KMS-11 (cell line): Measurements from ENCODE around the gene PLCE1.

ENCODE experiments used
- H2AFZ ChIP-seq: fragments of 200-600 bp; sonication (generic); 2 replicates; pipeline ENCODE4 v1.6.1; 2016; ENCODE audit warnings: antibody characterized with exemption, mixed run types, low read depth
- H3K27ac ChIP-seq: fragments of 200-600 bp; sonication (generic); 2 replicates; pipeline ENCODE4 v1.6.1; 2016; ENCODE audit warnings: mild to moderate bottlenecking, mixed run types
- H3K27me3 ChIP-seq: fragments of 200-600 bp; sonication (generic); 2 replicates; pipeline ENCODE4 v1.6.1; 2017; ENCODE audit warnings: mild to moderate bottlenecking, low read depth, mixed run types, moderate library complexity; ENCODE audit not compliant: insufficient read depth
- H3K36me3 ChIP-seq: fragments of 200-600 bp; sonication (generic); 2 replicates; pipeline ENCODE4 v1.6.1; 2017; ENCODE audit warnings: mild to moderate bottlenecking, mixed run types; ENCODE audit not compliant: insufficient read depth
- H3K4me1 ChIP-seq: fragments of 200-600 bp; sonication (generic); 2 replicates; pipeline ENCODE4 v1.6.1; 2016; ENCODE audit warnings: mild to moderate bottlenecking, low read depth, mixed run types; ENCODE audit not compliant: poor library complexity, severe bottlenecking
- H3K4me2 ChIP-seq: fragments of 200-600 bp; sonication (generic); 2 replicates; pipeline ENCODE4 v1.7.0; 2016; ENCODE audit warnings: mild to moderate bottlenecking, mixed run types
- H3K4me3 ChIP-seq: fragments of 200-600 bp; sonication (generic); IDR thresholded peaks from 2 replicates; pipeline ENCODE4 v1.6.1; 2017; ENCODE audit warnings: low read depth, low read length, mixed read lengths; ENCODE audit not compliant: insufficient read depth
- H3K79me2 ChIP-seq: fragments of 200-600 bp; sonication (generic); 2 replicates; pipeline ENCODE4 v1.6.1; 2016; ENCODE audit warnings: low read depth, mixed run types; ENCODE audit not compliant: insufficient read depth
- H3K9ac ChIP-seq: fragments of 200-600 bp; sonication (generic); 2 replicates; pipeline ENCODE4 v1.6.1; 2016; ENCODE audit warnings: mild to moderate bottlenecking, mixed run types
- H4K20me1 ChIP-seq: fragments of 200-600 bp; sonication (generic); 2 replicates; pipeline ENCODE4 v1.6.1; 2016; ENCODE audit warnings: mild to moderate bottlenecking, mixed run types; ENCODE audit not compliant: insufficient read depth
- CTCF ChIP-seq: fragments of 200-600 bp; sonication (generic); conservative IDR thresholded peaks from 2 replicates; pipeline ENCODE4 v1.6.1; 2017; ENCODE audit warnings: low read depth, mild to moderate bottlenecking, antibody characterized with exemption, low read length, moderate library complexity, mixed read lengths

The PLCE1 gene

DNA sequence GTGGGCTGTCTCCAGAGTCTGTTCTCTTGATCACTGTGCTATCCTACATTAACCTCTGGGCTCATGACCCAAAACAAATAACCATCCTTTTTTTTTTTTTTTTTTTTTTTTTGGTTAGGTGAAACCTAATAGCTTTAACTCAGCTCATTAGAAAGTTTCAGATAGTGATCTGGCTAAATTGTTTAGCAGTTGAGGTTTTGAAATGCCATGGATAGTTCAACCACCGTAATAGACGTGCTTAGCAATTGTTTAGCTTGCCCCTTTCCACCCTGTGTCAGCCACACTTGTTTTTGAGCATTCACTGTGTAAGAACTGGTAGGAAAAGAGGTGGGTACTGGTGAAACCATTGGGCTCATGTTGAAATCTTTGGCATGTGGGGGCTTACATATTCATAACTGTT lies 3.8 kb downstream of the PLCE1 start:
- H3K27ac ChIP-seq = no peak overlapping the region
- peaks cover 3% of the 10 kb centered on the region for H3K4me1 ChIP-seq
- H3K4me3 ChIP-seq = no peak overlapping the region
- H3K79me2 ChIP-seq = no peaks in the 10 kb centered on the region
- H2AFZ ChIP-seq = no peak overlapping the region
- H3K9ac ChIP-seq = no peak overlapping the region
- H3K27me3 ChIP-seq = no peaks in the 10 kb centered on the region
- no peak for TF ChIP-seq CTCF
- no peaks in the 10 kb centered on the region for H3K36me3 ChIP-seq
- H3K4me2 ChIP-seq = no peak overlapping the region
- no peaks in the 10 kb centered on the region for H4K20me1 ChIP-seq

- Histone ChIP-seq H2AFZ (no peak overlapping the region), H3K4me3 (no peak overlapping the region), H3K9ac (no peak overlapping the region), H3K79me2 (no peaks in the 10 kb centered on the region), H3K4me2 (no peak overlapping the region), H3K27ac (no peak overlapping the region), H3K27me3 (no peaks in the 10 kb centered on the region), H3K4me1 (no peaks in the 10 kb centered on the region), H3K36me3 (no peaks in the 10 kb centered on the region), H4K20me1 (no peaks in the 10 kb centered on the region)
- TF ChIP-seq CTCF = no peak
These were observed 5.7 kb downstream of the PLCE1 start for GRCh38 chr10:93999401-93999851.

GRCh38 chr10:94000638-94001415 lies 7.1 kb downstream of the PLCE1 start:
- Histone ChIP-seq H2AFZ (no peak overlapping the region), H3K4me1 (no peaks in the 10 kb centered on the region), H3K36me3 (no peaks in the 10 kb centered on the region), H3K4me2 (no peak overlapping the region), H4K20me1 (no peaks in the 10 kb centered on the region), H3K27ac (no peak overlapping the region), H3K79me2 (no peaks in the 10 kb centered on the region), H3K9ac (no peak overlapping the region), H3K27me3 (no peaks in the 10 kb centered on the region), H3K4me3 (no peak overlapping the region)
- no peak for TF ChIP-seq CTCF

DNA sequence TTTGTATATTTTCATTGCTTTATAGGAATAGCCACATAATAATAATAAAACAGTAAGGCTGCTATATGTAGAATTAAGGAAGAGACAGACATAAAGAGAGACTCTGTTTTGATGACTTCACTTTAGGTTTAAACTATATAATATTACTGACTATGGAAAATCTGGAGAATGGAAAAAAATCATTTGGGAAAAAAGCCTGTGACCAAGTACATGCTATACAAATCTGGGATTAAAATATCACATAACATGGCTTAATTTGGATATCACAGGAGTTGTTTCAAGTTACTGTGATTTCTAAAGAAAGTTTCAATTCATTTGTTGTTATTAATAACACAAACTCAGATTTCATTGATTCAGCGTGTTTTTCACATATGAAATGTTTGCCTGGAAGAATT lies 7.7 kb downstream of the PLCE1 start:
- Histone ChIP-seq H3K4me3 (no peak overlapping the region), H3K9ac (no peak overlapping the region), H3K79me2 (no peaks in the 10 kb centered on the region), H3K4me1 (no peaks in the 10 kb centered on the region), H3K27me3 (no peaks in the 10 kb centered on the region), H3K27ac (no peak overlapping the region), H3K36me3 (no peaks in the 10 kb centered on the region), H2AFZ (no peak overlapping the region), H4K20me1 (no peaks in the 10 kb centered on the region), H3K4me2 (no peak overlapping the region)
- TF ChIP-seq CTCF = no peak
